NOMO-1 (cell line): ENCODE results near the gene KRT14.
A peak's percentile ranks its signal among the peaks of the same experiment; 100 is the strongest.
"Not testable (repeated sequence)": the region's sequence is repeated elsewhere in the genome, so short reads cannot be mapped to it uniquely, and the experiment has no call there.

Source experiments
- DNase-seq, 2 experiments: peaks; one replicate each; lab custom pipeline; 2025; ENCODE audit not compliant: unreplicated experiment in 2 of 2; lab: John Stamatoyannopoulos, UW

Gene KRT14

GRCh38 chr17:41580244-41580575 lies 6.5 kb downstream of the KRT14 start:
- DNase-seq, result no peak

DNA sequence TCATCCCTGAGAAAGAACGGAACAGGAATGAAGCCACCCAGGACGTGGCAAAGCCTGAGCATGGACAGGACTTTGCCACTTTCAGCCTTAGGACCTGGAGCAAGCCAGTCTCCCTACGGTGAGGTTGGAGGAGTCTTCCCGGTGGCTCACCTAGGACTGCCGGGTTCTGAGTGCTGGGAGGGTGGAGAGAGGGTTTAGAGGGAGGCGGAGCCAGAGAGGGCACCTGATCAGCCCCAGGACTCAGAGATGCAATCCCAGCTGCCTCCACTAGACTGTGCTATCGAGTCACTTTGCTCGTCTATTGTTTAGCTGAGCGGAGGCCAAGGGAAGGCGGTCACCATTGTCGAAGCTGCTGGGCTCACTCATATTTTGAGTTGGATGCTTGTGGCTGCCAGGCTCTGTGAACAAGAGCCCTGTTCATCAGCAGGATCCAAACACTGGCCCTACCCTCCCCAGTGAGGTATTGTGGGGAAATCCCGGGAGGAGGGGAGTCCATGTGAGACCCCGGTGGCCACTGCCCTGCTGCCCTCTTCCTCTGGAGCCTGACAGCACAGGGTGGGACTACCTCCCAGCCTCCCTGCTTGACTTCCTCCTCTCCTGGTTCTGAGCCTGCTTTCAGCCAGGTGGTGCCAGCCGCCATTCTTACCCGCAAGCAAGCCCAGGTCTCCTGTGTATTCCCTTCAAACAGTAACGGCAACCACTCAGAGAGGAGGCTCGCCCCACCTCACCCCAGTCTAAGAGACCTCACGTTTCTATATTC lies 7.0 kb downstream of the KRT14 start:
- peak; percentile 79 to 80 for DNase-seq

DNA sequence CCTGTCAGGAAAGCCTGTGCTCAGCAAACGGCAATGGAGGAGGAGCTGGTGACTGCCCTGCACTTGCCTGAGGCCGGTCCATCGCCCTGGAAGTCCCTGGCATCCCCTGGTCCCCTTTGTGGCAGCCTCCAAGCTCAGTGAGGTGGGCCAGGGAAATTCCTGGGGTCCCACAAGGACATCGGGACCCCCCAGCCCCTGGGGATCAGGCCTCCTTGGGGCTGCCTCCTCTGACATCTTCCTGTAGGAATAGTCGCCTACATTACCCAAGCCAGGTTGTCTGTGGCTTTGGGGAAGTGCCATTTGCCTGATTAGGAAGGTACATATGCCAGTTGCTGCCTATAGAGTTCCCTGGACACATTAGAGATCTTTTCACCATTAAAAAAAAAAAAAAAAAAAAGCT lies 7.7 kb downstream of the KRT14 start:
- no peak for DNase-seq

GRCh38 chr17:41578538-41578937 lies 8.2 kb downstream of the KRT14 start:
- no peak for DNase-seq

- DNase-seq, result not testable (repeated sequence)
Measured at GRCh38 chr17:41576740-41577139, 10.0 kb downstream of the KRT14 start.

- DNase-seq, result no peak
Measured at GRCh38 chr17:41575336-41575735, 11.4 kb downstream of the KRT14 start.

DNA sequence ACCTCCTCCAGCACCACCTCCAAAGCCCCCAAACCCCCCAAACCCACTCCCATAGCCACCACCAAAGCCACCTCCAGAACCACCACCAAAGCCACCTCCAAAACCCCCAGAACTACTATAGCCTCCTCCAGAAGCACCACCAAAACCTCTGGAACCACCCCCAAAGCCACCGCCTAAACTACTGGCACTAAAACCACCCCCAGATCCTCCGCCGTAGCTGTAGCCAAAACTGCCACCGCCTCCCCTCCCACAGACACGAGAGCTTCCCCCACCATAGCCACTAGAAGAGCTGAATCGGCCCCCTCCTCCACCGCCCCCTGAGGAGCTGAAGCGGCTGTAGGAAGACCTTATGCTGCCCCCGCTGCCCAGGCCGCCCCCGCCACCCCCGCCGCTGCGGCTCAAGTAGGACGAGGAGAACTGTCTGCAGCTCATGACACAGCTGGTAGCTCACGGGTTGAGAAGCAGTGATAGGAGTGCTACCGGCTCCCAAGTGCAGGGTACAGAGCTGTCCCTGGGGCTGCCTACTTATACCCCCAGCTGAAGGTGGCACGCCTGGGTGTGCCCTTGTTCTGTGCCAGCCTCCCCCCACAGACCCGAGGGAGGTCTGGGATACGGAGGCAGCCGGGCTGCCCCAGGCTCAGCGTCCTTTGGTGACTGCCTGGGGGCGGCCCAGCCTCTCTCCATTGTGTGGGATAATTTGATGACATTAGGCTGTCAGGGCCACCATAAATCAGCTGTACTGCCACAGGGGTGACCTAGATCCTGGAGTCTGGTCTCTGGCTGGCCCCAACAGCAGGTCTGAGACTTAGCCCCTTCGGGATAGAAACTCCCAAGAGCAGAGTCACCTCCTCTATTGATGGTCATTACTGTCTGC lies 14.9 kb downstream of the KRT14 start, which contains the start of gene KRT9:
Gene KRT9 (minus strand): TSS at position 499 of the 874 bp plus-strand sequence. CDS start 67 bp downstream, at position 432.
- DNase-seq, result no peak

GRCh38 chr17:41567317-41567716 lies 19.4 kb downstream of the KRT14 start:
- DNase-seq, result no peak

DNA sequence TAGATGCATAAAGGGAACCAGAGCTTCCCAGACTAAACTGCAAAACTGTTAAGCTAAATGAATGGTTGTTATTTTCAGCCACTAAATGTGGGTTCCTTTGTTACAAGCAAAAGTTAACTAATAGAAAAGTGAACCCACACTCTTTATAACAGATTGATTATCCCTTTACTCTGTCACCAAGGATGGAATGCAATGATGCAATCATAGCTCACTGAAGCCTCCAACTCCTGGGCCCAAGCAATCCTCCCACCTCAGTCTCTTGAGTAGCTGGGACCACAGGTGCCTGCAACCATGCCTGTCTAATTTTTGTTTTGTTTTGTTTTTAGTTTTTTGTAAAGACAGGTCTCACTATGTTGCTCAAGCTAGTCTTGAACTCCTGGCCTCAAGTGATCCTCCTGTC lies 21.4 kb downstream of the KRT14 start:
- no peak for DNase-seq

GRCh38 chr17:41563607-41564170 lies 23.0 kb downstream of the KRT14 start:
- no peak for DNase-seq

GRCh38 chr17:41561554-41561953 lies 25.1 kb downstream of the KRT14 start:
- no peak for DNase-seq

DNA sequence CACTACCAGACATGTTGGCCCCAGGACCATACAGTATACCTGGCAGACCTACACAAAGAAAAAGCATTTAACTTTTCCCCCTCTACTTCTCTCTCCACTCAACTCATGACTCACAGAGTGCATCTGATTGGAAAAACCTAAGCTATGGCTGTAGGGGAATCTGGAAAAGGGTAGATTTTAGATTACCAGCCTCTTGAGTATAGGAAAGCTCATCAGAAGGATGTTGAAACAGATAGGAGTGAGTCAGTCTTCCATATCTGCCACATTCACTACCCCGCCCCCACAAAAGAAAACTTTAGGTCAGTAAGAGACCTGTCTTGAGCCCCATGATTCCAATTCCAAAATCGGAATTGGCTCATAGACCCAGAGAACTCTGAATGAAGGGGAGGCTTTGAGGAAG lies 27.1 kb downstream of the KRT14 start:
- DNase-seq, result no peak

GRCh38 chr17:41556931-41557330 lies 29.8 kb downstream of the KRT14 start:
- DNase-seq, result no peak

- DNase-seq, result no peak
Measured at GRCh38 chr17:41556306-41556705, 30.4 kb downstream of the KRT14 start.

GRCh38 chr17:41555105-41555887 lies 31.4 kb downstream of the KRT14 start:
- no peak for DNase-seq

GRCh38 chr17:41553987-41554680 lies 32.6 kb downstream of the KRT14 start:
- DNase-seq, result no peak

DNA sequence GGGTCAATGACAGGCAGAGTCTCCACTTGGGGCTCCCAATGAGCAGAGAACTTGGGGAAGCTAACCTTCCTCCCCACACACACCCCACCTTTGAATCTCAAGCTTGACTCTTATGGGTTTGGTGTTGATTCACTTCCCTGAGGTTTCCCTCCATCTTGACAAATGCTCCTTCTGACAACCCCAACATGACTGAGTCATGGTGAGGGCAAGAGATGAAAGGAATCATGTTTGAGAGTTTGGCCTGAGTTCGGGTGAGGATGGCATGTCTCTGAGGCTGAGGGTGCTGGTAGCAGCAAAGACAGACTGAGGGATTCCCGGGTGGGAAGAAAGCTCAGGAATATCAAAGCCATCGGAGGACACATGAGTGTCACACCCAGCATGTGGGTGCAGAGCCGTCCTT lies 33.5 kb downstream of the KRT14 start:
- no peak for DNase-seq

DNA sequence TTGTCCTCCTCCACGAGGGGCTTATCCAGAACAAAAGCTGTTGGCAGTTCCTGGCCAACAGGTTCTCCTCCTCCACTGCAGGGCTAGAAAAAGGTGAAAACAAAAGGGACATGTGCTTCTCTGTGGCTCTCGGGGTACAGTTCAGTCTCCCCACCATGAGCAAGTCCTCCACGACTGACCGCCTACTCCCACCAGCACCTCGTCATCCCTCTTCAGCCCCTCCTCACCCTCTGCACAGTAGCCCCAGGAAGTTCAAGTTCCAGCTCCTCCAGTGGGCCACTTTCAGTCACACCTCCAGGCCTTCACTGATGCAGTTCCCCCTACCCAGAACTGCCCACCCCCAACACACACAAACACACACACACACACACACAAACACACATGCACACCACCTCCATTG lies 34.2 kb downstream of the KRT14 start:
- DNase-seq, result no peak

DNA sequence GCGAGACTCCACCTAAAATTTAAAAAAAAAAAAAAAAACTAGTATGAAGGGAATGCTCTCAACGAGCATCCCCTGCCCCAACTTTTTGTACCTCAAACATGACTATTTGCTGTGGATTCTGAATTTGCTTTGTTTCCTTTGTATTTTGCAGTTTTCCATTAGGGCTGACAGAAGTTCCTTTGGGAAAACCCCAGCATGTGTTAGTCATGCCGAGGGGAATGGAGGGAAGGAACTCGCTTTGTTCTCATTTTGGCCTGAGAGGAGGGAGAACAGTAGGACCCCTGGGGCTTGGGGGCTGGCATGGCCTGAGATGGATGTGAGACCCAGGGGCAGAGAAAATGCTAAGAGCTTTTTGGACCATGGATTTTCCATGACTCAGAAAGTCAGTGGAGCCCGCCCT lies 35.3 kb downstream of the KRT14 start:
- no peak for DNase-seq

GRCh38 chr17:41549596-41550039 lies 37.1 kb downstream of the KRT14 start:
- DNase-seq, result no peak
